ENCODE results near the gene CCNB1.
"Not testable (repeated sequence)": the region's sequence is repeated elsewhere in the genome, so short reads cannot be mapped to it uniquely, and the experiment has no call there.

The CCNB1 gene

DNA sequence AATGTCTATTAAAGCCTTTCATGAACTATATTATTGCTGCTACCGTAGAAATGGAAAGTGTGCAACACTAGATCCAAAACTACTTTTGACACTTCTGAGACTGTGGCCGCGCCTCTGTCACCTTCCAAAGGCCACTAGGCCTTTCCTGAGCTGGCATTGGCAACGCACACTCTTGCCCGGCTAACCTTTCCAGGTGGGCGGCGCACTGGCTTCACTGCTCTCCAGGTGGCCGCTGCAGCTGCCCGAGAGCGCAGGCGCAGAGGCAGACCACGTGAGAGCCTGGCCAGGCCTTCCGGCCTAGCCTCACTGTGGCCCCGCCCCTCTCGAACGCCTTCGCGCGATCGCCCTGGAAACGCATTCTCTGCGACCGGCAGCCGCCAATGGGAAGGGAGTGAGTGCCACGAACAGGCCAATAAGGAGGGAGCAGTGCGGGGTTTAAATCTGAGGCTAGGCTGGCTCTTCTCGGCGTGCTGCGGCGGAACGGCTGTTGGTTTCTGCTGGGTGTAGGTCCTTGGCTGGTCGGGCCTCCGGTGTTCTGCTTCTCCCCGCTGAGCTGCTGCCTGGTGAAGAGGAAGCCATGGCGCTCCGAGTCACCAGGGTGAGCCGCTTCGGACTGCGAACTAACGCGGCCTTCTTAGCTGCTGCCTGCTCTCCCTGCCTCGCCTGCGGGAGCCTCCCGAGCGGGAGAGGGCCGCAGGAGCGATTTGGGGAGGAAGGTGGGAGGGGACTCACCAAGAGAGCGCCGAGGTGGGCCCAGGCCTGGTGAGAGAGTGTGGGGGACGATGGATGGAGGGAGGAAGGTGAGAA lies at the start of gene CCNB1:
TSS of gene CCNB1 (plus strand) at position 465 of the 807 bp plus-strand sequence. CDS start at position 578, 113 bp downstream.
- DNase-seq = peak; percentile 95 to 98

DNA sequence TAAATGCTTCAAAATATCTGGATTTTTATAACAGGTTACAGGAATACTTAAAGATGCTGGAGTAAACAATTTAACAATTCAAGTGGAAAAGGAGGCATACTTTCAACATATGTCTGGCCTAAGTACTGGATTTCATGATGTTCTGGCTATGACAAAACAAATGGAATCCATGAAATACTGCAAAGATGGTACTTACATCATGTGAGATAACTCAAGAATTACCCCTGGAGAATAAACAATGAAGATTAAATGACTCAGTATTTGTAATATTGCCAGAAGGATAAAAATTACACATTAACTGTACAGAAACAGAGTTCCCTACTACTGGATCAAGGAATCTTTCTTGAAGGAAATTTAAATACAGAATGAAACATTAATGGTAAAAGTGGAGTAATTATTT lies 37.5 kb upstream of the CCNB1 start:
- DNase-seq = no peak

- no peak for DNase-seq
These were observed 36.7 kb upstream of the CCNB1 start for GRCh38 chr5:69130241-69130640.

DNA sequence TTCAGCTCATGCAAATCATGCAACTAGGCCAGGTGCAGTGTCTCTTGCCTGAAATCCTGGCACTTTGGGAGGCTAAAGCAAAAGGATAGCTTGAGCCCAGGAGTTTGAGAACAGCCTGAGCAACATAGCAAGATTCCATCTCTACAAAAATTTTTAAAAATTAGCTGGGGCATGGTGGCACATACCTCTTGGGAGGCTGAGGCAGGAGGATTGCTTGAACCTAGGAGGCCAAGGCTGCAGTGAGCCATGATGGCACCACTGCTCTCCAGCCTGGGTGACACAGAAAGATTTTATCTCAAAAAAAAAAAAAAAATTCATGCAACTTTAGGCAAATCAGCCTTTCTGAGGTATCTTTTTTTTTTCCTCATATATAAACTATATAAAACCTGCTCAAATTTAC lies 35.6 kb upstream of the CCNB1 start:
- no peak for DNase-seq

- no peak for DNase-seq
These were observed 32.8 kb upstream of the CCNB1 start for GRCh38 chr5:69134126-69134525.

- DNase-seq = no peak
These were observed 30.7 kb upstream of the CCNB1 start for GRCh38 chr5:69136293-69136692.

DNA sequence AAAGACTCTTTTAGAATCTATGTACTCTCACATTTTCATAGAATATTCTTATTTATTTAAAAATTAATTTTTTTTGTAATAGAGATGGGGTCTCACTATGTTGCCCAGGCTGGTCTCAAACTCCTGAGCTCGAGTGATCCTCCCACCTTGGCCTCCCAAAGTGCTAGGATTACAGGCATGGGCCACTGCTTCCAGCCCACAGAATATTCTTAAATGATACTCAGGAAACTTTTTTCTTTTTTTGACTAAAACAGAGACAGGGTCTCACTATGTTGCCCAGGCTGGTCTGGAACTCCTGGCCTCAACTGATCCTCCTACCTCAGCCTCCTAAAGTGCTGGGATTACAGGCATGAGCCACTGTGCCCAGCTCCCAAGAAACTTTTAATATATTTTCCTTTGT lies 29.7 kb upstream of the CCNB1 start:
- DNase-seq = not testable (repeated sequence)

DNA sequence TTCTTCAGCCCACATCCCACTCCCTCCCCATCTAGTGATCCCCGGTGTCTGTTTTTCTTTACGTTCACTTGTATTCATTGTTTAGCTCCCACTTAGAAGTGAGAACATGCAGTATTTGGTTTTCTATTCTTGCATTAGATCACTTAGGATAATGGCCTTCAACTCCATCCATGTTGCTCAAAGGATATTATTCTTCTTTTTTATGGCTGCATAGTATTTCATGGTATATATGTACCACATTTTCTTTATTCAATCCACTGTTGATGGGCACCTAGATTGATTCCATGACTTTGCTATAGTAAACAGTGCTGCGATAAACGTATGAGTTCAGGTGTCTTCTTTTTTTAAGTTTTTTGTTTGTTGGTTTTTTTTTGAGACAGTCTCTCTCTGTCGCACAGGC lies 29.1 kb upstream of the CCNB1 start:
- DNase-seq = no peak

- no peak for DNase-seq
These were observed 28.2 kb upstream of the CCNB1 start for GRCh38 chr5:69138766-69139165.

- DNase-seq = not testable (repeated sequence)
These were observed 26.7 kb upstream of the CCNB1 start for GRCh38 chr5:69140239-69140638.

GRCh38 chr5:69140827-69141226 lies 26.1 kb upstream of the CCNB1 start:
- no peak for DNase-seq

GRCh38 chr5:69148576-69148975 lies 18.4 kb upstream of the CCNB1 start:
- not testable (repeated sequence) for DNase-seq

GRCh38 chr5:69148981-69149675 lies 17.8 kb upstream of the CCNB1 start:
- DNase-seq = no peak

DNA sequence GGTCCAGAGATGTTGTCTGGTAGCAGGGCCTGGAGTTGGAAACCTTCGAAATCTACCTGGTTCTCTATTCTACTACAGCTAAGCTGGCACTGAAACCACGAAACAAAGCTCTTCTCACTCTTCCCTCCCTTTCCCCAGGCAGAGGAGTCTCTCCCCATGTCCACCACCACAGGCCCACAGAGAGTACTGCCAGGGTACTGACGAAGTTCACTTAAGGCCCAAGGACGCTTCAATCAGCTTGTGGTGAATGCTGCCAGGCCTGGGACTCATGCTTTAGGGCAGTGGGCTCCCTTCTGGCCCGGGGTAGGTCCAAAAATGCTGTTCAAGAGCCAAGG lies 17.3 kb upstream of the CCNB1 start:
- DNase-seq = no peak

DNA sequence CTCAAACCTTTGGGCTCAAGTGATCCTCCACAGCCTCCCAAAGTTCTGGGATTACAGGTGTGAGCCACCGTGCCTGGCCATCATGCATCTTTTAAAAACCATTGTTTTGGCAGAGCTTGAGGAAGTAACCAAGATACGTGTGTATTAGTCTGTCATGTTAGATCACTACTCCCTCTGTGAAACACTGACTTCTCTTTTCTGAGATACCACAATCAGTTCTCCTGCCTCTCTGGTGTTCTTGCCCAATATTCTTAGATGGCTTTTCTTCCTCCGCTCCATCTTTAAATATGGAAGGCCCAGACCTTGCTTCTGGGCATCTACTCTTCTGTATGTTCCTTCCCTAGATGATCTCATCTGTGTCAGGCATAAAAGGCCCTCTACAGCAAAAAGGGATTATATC lies 14.2 kb upstream of the CCNB1 start:
- no peak for DNase-seq

DNA sequence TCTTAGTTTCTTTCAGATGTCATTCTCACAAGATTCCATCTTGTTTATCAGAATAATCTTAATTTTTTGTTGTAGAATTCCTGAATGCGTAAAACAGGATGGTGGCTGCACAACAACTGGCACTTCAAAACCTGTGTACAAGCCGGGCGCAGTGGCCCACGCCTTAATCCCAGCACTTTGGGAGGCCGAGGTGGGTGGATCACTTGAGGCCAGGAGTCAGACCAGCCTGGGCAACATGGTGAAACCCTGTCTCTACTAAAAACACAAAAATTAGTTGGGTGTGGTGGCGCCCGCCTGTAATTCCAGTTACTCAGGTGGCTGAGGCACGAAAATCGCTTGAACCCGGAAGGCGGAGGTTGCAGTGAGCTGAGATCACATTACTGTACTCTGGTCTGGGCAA lies 10.5 kb upstream of the CCNB1 start:
- DNase-seq = no peak

DNA sequence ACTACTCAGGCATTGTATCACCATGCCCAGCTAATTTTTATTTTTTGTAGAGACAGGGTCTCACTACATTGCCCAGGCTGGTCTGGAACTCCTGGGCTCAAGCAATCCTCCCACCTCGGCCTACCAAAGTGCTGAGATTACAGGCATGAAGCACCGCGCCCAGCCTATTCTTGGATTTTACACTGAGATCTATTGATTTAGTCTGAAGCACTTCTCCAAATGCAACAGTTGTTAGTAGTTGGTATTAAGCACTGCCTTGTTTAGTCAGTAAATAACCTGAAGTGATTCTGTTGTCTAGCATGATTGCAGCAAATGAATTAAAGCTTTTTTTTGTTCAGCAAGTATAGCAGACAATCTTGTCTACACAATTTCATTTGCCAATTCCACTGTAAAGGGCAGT lies 8.9 kb upstream of the CCNB1 start:
- no peak for DNase-seq

DNA sequence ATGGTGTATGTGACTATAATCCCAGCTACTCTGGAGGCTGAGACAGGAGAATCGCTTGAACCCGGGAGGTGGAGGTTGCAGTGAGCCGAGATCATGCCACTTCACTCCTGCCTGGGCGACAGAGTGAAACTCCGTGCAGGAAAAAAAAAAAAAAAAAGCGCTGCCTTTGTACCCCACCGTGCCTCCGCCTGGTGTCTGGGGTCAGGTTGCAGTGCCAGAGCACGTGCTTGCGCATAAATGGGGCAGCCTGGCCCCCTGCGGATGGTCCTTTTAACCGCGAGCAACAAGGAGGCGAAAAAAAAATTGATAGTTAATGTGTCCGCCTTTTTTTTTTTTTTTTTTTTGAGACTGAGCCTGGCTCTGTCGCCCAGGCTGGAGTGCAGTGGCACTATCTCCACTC lies 6.3 kb upstream of the CCNB1 start:
- no peak for DNase-seq

GRCh38 chr5:69167493-69167855 lies 524 bp downstream of the CCNB1 start:
- DNase-seq = no peak

DNA sequence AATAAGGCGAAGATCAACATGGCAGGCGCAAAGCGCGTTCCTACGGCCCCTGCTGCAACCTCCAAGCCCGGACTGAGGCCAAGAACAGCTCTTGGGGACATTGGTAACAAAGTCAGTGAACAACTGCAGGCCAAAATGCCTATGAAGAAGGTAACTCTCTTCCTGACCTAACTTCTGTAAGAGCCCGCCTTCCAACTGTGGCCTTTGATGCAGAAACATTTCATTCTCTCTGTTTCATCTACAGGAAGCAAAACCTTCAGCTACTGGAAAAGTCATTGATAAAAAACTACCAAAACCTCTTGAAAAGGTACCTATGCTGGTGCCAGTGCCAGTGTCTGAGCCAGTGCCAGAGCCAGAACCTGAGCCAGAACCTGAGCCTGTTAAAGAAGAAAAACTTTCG lies 979 bp downstream of the CCNB1 start:
- no peak for DNase-seq

DNA sequence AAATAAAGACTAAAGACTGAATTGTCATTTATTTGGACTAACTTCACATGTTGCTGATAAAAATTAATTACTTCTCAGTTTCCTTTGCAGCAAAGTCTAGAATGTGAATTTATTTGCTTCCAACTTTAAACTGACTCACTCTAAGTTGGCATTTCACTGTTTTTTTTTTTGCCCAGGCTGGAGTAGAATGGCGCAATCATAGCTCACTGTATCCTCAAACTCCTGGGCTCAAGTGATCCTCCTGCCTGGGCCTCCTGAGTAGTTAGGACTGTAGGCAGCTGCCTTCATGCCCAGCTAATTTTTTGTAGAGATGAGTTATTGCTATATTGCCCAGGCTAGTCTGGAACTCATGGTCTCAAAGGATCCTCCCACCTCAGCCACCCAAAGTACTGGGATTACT lies 3.5 kb downstream of the CCNB1 start:
- no peak for DNase-seq

DNA sequence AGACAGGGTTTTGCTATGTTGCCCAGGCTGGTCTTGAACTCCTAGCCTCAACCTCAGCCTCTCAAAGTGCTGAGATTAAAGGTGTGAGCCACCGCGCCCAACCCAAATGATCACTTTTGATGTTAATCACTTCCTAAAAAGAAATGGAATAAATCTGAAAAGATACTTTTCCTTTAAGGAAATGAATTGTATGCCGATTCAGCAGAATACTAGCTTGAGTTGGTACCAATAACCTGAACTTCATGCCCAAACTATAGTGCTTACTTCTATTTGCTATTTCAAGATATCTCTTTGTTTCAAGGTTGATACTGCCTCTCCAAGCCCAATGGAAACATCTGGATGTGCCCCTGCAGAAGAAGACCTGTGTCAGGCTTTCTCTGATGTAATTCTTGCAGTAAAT lies 4.0 kb downstream of the CCNB1 start:
- DNase-seq = no peak

DNA sequence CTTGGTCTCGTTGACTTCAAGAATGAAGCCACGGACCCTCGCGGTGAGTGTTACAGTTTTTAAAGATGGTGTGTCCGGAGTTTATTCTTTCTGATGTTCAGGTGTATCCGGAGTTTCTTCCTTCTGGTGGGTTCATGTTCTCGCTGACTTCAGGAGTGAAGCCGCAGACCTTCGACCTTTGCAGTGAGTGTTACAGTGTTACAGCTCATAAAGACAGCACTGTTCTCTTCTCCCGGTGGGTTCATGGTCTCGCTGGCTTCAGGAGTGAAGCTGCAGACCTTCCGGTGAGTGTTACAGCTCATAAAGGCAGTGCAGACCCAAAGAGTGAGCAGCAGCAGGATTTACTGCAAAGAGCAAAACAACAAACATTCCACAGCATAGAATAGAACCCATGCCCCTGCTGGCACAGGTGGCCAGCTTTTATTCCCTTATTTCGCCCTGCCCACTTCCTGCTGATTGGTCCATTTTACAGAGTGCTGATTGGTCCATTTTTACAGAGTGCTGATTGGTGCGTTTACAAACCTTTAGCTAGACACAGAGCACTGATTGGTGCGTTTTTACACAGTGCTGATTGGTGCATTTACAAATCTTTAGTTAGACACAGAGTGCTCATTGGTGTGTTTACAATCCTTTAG lies 14.8 kb downstream of the CCNB1 start:
- DNase-seq = not testable (repeated sequence)

DNA sequence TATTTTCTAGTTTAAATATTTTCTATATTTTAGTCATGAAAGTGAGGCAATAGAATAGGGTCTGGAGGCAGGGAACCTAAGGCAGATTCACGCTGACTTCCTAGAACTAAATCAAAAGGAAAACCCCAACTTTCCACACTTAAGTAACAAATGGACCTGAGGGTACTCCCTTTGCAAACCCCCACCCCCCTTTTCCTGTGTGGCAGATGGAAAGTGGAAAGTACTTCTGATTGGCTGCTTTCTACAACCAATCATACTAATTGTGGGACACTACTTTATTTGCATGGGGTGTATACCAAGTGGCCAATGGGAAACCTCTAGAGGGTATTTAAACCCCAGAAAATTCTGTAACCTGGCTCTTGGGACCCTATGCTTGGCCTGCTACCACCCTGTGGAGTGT lies 17.7 kb downstream of the CCNB1 start:
- DNase-seq = no peak

Measured in stimulated activated CD4-positive, alpha-beta T cell treated with anti-CD3 and anti-CD28 coated beads, Interleukin-2, amount 100 ng/mL, for 48 hours (primary cell).